Uterus (tissue), 2 donors: Measurements from ENCODE around the gene UBE2D3.
"Not testable (repeated sequence)": the region's sequence is repeated elsewhere in the genome, so short reads cannot be mapped to it uniquely, and the experiment has no call there.

Source experiments
- POLR2A ChIP-seq, 2 donors: fragments of 450-650 bp; IDR thresholded peaks; one replicate each; pipeline ENCODE4 v1.6.1; 2016; ENCODE audit warnings: antibody characterized with exemption in 2 of 2, mild to moderate bottlenecking in 1 of 2, moderate library complexity in 1 of 2
- TF ChIP-seq, protein P1 (sequence below), 4 experiments: fragments of 200-600 bp in 2 of 4; fragments of 450-650 bp in 2 of 4; sonication (generic) in 2 of 4; IDR thresholded peaks; one replicate each; pipeline ENCODE4 v1.5.1; 2016 to 2019; ENCODE audit warnings: antibody characterized with exemption in 4 of 4, mild to moderate bottlenecking in 2 of 4, moderate library complexity in 1 of 4

DNA sequence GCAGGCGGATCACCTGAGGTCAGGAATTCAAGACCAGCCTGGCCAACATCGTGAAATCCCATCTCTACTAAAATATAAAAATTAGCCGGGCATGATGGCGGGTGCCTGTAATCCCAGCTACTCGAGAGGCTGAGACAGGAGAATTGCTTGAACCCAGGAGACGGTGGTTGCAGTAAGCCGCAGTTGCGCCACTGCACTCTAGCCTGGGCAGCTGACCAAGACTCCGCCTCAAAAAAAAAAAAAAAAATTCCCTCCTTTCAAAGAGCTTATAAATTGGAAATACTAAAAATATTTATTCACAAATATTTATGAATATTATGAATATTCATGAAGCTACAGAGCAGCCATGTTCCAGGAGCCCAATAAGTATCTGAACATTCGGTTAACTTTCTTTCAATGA lies 8.3 kb downstream of the UBE2D3 start:
- TF ChIP-seq POLR2A (IDR thresholded peaks at IDR 0.05) = not testable (repeated sequence)
- TF ChIP-seq, protein P1, sequence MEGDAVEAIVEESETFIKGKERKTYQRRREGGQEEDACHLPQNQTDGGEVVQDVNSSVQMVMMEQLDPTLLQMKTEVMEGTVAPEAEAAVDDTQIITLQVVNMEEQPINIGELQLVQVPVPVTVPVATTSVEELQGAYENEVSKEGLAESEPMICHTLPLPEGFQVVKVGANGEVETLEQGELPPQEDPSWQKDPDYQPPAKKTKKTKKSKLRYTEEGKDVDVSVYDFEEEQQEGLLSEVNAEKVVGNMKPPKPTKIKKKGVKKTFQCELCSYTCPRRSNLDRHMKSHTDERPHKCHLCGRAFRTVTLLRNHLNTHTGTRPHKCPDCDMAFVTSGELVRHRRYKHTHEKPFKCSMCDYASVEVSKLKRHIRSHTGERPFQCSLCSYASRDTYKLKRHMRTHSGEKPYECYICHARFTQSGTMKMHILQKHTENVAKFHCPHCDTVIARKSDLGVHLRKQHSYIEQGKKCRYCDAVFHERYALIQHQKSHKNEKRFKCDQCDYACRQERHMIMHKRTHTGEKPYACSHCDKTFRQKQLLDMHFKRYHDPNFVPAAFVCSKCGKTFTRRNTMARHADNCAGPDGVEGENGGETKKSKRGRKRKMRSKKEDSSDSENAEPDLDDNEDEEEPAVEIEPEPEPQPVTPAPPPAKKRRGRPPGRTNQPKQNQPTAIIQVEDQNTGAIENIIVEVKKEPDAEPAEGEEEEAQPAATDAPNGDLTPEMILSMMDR (IDR thresholded peaks at IDR 0.05) = not testable (repeated sequence)
